Activated T-helper 1 cell treated with anti-CD3 and anti-CD28 coated beads, Interleukin-2, amount 50 U/mL, for 16 hours (primary cell): Measurements from ENCODE around the gene GDPD4.

Experiments
- DNase-seq, 2 donors: peaks; one replicate each; pipeline ENCODE4 v3.0.0-alpha.2; 2020; ENCODE audit warnings: low read depth in 1 of 2, low spot score in 1 of 2

The GDPD4 gene

DNA sequence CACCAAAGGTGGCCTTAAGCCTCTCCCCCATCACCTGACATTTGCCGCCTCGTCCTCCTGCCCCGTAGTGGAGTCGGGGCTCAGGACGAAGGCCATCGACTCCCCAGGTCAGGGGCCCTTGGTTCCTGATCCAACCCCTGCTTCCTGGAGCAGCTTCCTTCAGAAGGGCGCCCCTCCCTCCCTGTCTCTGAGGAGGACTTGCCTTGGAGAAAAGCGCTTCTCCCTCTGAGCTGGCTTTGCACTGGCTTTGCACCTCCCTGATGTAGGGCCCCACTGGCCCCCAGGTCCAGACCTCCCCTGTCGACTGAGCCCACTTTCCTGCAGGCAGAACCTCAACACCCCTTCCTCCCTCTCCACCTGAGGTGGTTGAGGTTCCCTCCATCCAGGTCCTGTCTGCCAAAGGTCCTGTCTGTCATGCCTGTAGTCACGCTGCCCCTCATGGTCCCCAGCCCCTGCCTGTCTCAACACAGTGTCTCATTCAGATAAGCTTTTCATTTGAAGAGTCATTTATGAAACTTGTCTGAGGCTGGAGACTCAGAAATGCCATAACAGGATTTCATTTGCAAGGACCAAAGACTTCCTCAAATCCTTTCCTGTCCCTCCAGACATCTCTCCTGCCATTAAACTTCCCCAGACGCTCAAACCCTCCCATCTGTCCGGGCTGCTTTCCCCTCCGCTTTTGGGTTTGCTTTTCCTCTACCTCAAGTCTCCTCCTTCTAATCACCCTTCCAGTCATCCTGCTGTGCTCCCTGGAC lies 95.0 kb downstream of the GDPD4 start:
- no peak for DNase-seq

DNA sequence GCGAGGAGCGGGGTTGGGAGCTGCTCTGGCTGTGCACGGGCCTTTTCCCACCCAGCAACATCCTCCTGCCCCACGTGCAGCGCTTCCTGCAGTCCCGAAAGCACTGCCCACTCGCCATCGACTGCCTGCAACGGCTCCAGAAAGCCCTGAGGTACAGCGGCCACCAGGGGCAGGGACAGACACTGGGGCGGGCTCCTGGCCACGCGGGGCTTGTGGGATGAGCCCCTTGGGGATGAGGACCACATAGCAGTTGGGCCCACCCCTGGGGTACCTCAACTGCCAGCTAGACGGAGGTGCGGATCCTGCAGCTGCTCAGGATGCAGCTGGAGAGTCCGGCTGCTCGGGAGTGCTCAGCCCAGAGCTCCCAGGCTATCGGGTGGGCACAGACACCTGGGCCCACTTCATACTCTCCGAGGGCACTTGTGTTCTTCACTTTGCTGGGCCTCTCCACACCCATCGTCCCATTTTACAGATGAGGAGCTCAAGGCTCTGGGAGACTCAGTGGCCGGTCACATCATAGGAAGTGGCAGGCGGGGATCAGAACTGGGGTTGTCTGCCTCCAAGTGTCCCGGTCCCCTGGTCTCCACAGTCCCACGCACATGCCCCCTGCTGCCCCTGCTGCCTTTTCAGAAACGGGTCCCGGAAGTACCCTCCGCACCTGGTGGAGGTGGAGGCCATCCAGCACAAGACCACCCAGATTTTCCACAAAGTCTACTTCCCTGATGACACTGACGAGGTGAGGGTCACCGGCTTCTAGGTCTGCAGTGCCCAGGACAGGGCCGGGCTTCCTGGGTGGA lies 95.8 kb downstream of the GDPD4 start:
- DNase-seq: no peak

DNA sequence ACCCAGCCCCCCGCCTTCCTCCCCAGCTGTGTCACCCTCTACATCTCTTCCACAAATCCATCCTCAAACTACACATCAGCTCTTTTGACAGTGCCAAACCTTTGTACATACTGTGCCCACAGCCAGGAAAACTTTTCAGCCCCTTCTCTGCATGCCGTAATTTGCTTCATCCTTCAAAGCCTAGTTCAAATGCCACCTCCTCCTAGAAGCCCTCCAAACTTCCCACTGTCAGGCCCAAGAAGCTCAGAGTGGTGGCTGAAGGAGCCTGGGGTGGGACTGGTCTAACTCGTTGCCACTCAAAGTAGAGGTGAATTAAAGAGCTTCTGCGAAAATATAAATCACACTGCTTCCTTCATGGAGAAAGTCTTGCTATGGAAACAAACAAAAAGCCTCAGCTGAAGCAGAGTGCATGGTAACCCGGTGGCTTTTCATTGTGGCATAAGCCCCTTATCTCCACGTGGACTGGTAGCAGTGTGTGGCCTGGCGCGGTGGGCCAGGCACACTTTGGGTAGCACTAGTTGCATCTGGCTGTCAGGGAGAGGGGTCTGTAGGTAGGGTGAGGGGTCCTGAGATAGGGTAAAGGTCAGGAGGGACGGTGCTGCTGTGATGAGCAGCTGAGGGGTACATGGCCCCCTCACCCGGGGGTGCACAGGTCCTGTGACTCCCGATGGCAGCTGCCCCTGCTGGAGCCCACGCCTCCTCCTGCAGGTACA lies 96.6 kb downstream of the GDPD4 start:
- DNase-seq: no peak

DNA sequence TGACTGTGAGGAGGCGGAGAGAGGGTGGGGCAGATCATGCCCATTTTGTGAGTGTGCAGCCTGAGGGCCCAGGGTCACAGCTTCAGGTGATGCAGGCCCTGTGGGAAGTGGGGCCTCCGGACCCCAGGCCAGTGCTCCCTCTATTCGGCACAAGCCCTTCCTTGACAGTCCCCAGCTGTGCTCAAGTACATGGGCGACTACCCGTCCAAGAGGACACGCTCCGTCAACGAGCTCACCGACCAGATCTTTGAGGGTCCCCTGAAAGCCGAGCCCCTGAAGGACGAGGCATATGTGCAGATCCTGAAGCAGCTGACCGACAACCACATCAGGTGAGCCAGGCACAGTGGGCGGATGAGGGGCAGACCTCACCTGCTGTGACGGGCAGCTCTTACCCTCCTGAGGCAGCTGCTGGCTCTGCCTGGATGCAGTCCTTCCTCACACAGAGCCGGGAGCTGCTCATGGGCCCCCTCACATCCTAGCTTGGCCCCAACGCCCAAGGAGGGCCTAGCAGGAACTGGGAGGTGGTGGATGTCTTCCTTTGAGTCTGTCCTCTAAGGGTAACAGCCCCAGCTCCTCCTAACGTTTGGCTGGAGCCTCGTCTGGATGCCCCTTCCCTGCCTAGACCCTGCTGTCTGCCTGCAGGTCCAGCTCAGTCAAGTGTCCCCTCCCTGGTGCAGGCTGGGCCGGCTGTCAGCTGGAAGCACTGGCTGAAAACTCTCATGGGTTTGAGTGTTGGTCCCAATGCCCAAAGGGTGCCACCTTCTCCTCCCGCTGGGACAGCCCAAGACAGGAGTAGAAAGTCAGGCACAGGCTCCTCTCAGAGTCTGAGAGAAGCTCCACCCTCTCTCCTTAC lies 97.4 kb downstream of the GDPD4 start:
- no peak for DNase-seq

DNA sequence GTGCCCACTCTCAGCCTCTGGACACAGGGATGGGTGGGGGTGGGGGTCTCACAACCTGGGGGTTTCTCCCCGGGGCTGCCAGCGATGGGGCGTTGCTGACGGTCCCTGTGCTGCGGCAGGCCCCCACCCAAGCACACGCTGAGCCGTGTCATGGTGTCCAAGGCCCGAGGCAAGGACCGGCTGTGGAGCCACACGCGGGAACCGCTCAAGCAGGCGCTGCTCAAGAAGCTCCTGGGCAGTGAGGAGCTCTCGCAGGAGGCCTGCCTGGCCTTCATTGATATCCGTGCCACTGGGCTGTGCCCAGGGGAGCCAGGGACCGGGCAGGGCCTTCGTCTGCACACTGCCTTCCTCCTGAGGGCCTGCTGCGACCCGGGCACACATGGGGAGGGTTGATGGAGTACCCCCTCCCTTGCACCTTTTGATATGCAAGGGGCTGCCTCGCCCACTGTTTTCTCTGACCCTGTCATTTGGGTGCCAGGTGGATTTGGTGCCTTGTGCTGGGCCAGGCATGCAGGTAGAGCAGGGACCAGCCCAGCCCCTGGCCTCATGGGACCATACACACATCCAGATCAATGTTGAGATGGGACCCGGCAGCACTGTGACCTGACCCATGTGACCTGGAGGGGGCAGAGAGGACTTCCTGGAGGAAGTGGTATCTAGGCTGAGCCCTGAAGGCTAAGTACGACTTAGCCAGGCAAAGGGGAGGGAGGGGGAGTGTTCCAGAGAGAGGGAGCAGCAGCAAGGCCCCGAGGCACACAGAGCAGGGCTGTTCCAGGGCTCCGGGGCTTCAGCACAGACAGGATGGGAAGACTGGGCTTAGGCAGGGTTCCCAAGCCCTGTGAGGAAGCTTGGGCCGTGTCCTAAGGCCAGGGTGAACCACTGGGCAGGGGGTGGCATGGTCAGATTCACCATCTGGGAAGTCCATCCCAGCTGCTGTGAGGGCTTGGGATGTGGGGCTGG lies 98.3 kb downstream of the GDPD4 start:
- DNase-seq: no peak

DNA sequence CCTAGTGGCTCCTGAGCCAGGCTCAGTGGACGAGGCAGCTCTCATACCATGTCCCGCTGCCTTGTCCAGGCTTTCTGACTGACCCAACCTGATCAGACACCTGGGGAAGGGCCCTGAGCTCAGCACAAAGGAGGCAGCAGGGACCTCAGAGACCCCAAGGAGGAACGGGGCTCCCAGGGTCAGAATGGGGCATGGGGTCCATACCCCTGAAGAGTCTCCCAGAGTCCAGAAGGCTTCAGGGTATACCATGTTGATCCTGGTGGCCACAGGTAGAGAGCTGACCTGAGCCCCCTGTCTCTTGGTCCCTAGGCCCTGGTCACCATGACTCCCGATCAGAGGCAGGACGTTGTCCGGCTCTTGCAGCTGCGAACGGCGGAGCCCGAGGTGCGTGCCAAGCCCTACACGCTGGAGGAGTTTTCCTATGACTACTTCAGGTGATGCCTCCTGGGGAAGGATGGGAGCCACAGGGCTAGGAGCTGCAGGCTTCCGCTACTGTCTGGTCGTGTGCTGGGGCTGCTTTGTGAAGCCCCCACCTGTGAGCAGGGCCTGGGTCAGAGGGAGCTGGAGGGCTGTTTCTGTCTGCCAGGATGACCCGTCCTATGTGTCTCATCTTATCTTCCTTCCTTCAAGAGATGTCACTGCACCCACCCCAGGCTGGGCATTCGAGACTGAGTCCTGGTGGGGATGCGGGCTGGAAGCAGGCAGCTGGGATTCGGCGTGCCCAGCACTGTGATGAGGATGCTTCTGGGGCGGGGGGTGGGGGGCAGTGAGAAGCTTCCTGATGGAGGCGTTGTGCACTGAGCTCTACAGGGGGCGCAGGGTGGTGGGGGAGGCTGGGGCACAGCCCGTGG lies 99.3 kb downstream of the GDPD4 start:
- no peak for DNase-seq

DNA sequence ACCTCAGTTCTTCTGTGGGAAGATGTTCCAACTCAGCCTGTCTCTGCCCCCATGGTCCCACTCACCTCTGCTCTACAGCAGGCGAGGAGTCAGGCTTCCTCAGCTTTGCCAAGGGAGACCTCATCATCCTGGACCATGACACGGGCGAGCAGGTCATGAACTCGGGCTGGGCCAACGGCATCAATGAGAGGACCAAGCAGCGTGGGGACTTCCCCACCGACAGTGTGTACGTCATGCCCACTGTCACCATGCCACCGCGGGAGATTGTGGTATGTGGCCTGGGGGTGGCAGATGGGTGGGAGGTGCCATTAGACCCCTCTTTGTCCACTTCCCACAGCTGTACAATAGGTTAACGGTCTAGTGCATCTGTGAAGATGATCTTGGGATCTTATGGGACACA lies 100.1 kb downstream of the GDPD4 start:
- no peak for DNase-seq

DNA sequence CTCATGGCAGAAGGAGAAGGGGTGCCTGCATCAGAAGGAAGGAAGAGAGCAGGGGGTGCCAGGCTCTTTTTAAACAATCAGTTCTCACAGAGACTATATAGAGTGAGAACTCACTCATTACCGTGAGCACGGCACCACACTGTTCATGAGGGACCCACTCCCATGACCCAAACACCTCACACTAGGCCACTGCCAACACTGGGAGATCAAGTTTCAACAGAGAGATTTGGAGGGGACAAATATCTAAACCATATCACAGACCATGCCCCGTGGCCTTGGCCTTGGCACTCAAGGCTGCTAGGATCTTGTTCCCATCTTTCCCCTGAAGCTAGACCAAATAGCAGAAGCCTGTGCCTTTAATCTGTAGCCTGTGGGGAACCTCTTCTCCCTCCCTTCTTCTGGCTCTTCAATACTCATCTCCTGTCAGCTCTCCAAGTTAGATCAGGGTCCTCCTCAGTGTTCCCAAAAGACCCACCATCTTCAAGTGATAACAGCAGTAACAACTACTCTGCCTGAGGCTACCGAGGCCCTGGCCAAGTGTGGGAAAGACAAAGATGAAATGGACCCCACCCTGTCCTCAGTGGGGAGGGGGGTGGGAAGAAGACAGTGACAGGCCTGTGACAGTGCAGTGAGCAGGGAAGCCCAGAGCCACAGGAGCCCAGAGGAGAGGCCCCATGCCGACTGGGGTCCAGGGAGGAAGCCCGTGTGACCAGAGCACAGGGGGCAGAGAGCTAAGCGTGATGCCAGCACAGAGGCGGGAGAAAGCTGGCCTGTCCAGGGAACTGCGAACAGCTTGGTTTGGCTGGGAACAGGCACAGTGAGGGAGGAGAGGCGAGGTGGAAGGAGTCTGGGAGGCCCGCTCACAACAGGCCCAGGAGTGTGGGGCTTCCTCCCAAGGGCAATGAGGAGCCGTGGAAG lies 100.9 kb downstream of the GDPD4 start:
- peak in 1 of 2 donors; percentile 0 for DNase-seq

DNA sequence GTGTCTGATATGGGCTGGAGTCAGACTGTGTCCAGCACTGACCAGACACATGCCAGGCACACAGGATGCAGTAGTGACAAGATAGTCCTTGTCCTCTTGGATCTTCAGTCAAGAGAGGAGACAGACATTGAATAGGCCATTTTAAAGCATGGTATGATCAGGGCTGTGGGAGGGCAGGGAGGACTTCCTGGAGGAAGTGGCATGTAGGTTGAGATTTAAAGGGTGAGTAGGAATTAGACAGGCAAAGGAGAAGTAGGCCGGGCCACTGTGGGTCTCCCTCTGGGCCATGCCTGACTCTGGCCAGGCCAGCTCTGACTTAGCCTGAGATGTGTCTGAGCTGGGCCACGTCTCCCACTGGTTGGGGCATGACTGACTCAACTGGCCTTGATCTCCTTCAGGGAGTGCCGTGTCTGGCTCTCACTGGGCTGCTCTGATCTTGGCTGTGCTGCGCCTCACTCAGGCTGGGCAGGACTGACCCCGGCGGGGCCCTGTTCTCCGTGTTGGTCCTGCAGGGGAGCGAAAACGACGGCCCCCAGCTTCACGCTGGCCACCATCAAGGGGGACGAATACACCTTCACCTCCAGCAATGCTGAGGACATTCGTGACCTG lies 102.2 kb downstream of the GDPD4 start:
- DNase-seq: no peak

DNA sequence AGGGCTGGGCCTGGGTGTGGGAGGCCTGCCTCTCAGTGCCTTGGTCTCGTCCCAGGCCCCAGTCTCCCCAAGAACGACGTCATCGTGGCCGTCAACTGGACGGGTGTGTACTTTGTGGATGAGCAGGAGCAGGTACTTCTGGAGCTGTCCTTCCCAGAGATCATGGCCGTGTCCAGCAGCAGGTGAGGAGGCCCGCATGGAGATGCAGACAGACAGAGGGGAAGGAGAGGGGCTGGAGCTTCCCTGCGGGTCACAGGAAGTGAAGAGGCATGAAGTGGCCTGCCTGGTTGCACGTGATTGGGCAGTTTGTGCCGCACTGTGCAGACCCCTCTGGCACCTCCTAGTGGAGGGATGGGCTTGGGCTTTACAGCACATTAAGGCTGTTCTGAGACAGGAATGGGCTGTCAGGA lies 103.0 kb downstream of the GDPD4 start:
- peak in 1 of 2 donors; percentile 1 for DNase-seq

DNA sequence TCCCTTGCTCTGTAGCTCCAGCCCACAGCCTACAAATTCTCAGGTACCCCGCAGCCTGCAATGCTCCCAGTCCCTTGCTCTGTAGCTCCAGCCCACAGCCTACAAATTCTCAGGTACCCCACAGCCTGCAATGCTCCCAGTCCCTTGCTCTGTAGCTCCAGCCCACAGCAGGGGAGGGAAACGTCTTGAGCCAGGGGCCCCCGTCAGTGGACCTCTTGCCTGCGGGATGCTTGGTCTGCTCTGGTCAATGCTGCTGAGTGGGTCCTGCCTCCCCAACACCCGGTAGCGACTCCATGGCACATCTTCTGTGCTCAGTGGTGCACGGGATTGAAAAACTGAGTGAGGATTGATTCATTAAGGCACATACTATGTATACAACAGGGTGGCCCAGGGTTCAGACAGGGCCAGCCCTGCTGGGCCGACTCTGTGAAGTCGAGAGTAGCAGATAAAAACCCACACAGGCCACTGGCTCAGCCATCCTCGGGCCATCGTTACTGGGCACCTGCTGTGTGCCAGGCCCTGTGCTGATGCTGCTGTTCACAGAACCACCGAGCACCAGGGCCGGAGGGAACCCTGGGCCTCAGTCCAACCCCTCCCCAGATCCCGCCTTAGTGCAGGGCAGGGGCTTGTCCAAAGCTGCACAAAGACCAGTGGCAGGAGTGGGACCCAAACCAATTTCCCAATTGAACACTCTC lies 103.7 kb downstream of the GDPD4 start:
- DNase-seq: peak in 1 of 2 donors; percentile 3

DNA sequence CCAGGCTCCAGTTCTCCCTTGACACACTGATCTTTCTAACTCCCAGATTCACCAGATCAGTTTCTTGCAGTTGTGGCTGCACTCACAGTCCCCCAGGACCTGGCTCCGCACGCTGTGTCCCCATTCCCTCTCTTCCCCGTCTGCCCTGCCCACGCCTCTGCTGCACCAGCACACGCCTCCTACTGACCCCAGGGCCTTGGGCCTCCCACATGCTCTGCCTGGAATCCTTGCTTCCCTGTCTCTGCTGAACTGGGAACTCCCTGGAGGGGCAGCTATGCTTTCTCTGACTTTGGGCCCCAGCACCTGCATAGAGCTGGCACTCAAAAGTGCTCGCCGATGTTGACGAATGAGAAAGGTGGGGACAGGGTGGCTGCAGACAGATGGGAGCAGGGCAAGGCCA lies 104.5 kb downstream of the GDPD4 start:
- DNase-seq: no peak

DNA sequence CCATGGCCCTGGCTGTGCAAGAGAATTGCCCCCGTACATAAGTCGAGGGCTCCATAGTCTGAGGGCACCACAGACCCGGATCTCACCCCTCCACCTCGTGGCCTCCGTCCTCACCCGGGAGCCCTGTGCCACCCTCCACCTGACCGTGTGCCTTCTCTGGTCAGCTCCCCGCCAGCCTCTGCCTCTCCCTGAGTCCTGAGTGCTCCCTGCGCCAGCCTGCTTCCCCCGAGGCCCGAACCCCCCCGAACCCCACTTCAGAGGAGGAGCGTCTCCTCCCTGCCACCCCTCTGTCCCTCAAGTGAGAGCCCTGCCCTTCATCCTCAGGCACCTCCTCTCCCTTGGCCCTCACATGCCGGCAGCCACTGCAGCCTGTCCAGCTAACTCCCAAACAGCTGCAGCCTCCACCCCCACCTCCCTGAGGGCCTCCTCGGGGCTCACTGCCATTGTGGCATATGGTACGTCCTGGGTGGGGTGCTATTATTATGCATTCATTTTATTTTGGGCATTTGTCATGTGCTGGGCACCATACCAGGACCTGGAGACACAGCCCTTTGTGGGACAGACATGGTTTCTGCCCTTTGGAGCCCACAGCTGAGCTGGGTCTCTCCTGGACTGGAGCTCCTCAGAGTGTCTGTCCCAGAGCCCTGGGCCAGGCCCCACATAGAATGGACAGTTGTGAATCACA lies 106.3 kb downstream of the GDPD4 start:
- DNase-seq: no peak

DNA sequence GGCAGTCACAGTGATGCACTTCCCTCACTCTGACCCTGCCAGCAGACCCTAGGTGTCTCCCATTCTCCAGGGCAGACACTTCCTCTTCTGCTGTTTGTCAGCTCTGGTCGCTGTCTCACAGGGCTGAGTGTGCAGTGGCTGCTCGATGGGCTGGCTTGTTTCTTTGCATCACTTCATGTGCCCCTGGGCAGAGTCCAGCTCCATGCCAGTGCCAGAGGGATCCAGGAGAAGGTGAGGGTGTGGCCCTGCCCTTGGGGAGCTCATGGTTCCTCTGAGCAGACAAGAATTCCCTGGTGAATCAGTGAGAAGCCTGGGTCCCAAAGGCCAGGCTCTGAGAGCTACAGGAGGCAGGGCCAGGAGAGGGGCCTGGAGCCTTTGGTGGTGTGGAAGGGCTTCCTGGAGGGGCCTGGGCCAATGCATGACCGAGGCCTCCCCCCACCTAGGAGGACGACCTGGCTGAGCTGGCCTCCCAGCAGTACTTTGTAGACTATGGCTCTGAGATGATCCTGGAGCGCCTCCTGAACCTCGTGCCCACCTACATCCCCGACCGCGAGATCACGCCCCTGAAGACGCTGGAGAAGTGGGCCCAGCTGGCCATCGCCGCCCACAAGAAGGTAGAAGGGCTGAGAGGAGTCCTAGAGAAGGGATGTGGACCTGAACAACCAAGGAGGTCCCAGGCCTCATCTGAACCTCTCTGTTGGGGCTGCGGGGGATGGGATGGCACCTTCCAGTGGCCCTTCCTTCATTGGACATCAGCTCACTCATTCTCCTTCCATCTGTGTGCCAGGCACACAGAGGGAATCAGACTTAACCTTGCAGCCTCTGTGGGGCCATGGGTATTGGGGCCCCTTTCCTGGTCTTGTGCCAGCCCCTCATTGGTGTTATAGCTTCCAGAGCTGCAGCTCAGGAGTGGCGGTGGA lies 107.3 kb downstream of the GDPD4 start:
- no peak for DNase-seq

DNA sequence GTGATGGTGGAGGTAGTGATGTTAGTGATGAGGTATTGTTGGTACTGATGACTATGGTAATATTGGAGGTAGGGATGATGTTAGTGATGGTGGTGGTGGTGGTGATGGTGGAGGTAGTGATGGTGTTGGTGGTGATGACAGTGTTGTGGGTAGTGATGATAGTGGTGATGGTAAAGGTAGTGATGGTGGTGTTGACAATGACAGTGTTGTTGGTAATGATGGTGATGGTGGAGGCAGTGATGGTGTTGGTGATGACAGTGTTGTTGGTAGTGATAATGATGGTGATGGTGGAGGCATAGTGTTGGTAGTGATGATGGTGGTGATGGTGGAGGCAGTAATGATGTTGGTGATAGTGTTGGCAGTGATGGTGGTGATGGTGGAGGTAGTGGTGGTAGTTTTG lies 108.3 kb downstream of the GDPD4 start:
- DNase-seq: no peak
